Measurements from ENCODE around the gene NR5A1.

- TF ChIP-seq EP300 (IDR thresholded peaks at IDR 0.05) (no peak), CTCF (IDR thresholded peaks at IDR 0.05) (no peak), POLR2A (IDR thresholded peaks at IDR 0.05) (no peak)
These were observed 39.0 kb downstream of the NR5A1 start for GRCh38 chr9:124468061-124468740.
